Panc1 (cell line): Measurements from ENCODE around the gene STEAP3. TPM values are rescaled to one million over a fixed set of nuclear protein-coding genes. Genes with fewer than 3 reads are reported as not detected.

ENCODE experiments used
- ATAC-seq: fragments of 200-7000 bp; cut with Tn5 transposase; 2 replicates; pipeline ENCODE4 v1.9.1; 2020; ENCODE audit warnings: mild to moderate bottlenecking, moderate library complexity
- BruUV-seq: library from RNA; stranded (reverse); fragments of 400-500 nt; replicated peaks from 2 replicates; lab custom pipeline; 2021; lab: Mats Ljungman, UMichigan
- CTCF ChIA-PET: fragments of 300-600 bp; sonication (Branson Sonifier 250); formaldehyde crosslinking; loops from one replicate; lab custom pipeline; 2022; ENCODE audit warnings: antibody characterized with exemption; lab: Charles Lee
- POLR2A ChIA-PET: fragments of 300-600 bp; sonication (Branson Sonifier 250); formaldehyde crosslinking; loops from one replicate; lab custom pipeline; 2022; ENCODE audit warnings: antibody characterized with exemption; lab: Charles Lee
- DNase-seq: peaks from one replicate; pipeline ENCODE4 v3.0.0-alpha.2; 2010; ENCODE audit warnings: low read depth, low spot score
- H3K27ac ChIP-seq: 2 replicates; pipeline ENCODE4 v1.5.1; 2011; ENCODE audit warnings: mild to moderate bottlenecking, low read length, inconsistent platforms
- H3K27me3 ChIP-seq: fragments of 200-500 bp; sonication (Bioruptor generic); 2 replicates; pipeline ENCODE4 v1.6.0; 2014; ENCODE audit warnings: low read length, inconsistent platforms; ENCODE audit not compliant: control insufficient read depth, insufficient read depth
- H3K36me3 ChIP-seq: fragments of 200-500 bp; sonication (Bioruptor generic); 2 replicates; pipeline ENCODE4 v1.5.1; 2014; ENCODE audit warnings: inconsistent platforms, mild to moderate bottlenecking, low read length, moderate library complexity; ENCODE audit not compliant: control insufficient read depth, insufficient read depth
- H3K4me1 ChIP-seq: 2 replicates; pipeline ENCODE4 v1.5.1; 2011; ENCODE audit warnings: inconsistent platforms, mild to moderate bottlenecking, low read length, moderate library complexity; ENCODE audit not compliant: control insufficient read depth, insufficient read depth
- H3K4me3 ChIP-seq, 2 experiments: 2 replicates each; pipeline ENCODE4 v1.5.1; 2011 to 2012; ENCODE audit warnings: low read depth in 2 of 2, low read length in 2 of 2, mild to moderate bottlenecking in 2 of 2, inconsistent platforms in 1 of 2, moderate library complexity in 1 of 2
- H3K9me3 ChIP-seq: fragments of 200-500 bp; sonication (Bioruptor generic); 2 replicates; pipeline ENCODE4 v1.5.1; 2014; ENCODE audit warnings: low read depth, mild to moderate bottlenecking, inconsistent platforms, low read length, moderate library complexity; ENCODE audit not compliant: control insufficient read depth, insufficient read depth
- POLR2AphosphoS5 ChIP-seq: IDR thresholded peaks from 2 replicates; pipeline ENCODE4 v1.6.1; 2012; ENCODE audit warnings: mild to moderate bottlenecking, low read depth, low read length, moderate library complexity
- SIN3A ChIP-seq: IDR thresholded peaks from 2 replicates; pipeline ENCODE4 v1.6.1; 2012; ENCODE audit warnings: low read depth, mild to moderate bottlenecking, low read length, moderate library complexity, borderline replicate concordance; ENCODE audit not compliant: insufficient read depth
- TCF7L2 ChIP-seq: IDR thresholded peaks from 2 replicates; pipeline ENCODE4 v1.6.1; 2011; ENCODE audit warnings: mild to moderate bottlenecking, low read depth, low read length, inconsistent platforms
- in situ Hi-C: cut with HindIII; loops from 2 replicates; pipeline ENCODE4 v1.10.0; 2016; ENCODE audit warnings: low sequenced_read_pairs, low pct_unique_long_range_greater_than_20kb
- intact Hi-C: fragments of 100-400 bp; cut with micrococcal nuclease; formaldehyde crosslinking; loops from one replicate; pipeline ENCODE4 v1.10.0; 2022; ENCODE audit not compliant: unreplicated experiment
- total RNA-seq: library from RNA; stranded (reverse); gene quantifications from one replicate; pipeline ENCODE4 v1.2.1, GENCODE V29; 2021; ENCODE audit not compliant: unreplicated experiment
- TF ChIP-seq, protein P1 (sequence below), 2 experiments: IDR thresholded peaks; 2 replicates each; pipeline ENCODE4 v1.6.1; 2011 to 2012; ENCODE audit warnings: low read depth in 2 of 2, control low read depth in 1 of 2, low read length in 1 of 2, mild to moderate bottlenecking in 1 of 2, moderate library complexity in 1 of 2; ENCODE audit not compliant: insufficient read depth in 1 of 2
- TF ChIP-seq, protein P2 (sequence below): fragments of 450-650 bp; IDR thresholded peaks from 2 replicates; pipeline ENCODE4 v1.5.1; 2017; ENCODE audit warnings: mild to moderate bottlenecking

Gene STEAP3
- total RNA-seq, 1 experiment from 2014 or later: 44.8 TPM

DNA sequence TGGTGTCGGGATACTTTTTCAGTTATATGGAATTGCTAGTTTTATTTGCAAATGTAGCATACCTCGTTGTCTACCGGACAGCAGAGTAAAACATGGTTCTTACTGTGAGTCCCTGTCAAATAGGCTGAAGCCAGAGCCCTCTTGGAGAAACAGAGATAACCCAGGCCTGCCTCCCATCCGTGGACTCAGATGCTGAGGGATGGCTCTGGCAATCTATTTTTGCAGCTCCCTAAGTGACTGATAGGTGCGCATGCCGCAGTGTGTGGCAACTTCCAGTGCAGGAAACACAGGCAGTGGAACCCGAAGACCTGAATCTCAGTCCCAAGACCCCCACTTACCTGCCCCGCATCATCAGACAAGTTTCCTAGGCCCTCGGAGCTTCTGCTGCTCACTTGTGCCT, 33.6 kb downstream of the STEAP3 start:
- in situ Hi-C loops (no loop called here), intact Hi-C loops (no loop called here)
- ChIA-PET CTCF (no interaction called here), POLR2A (interaction anchor here (0.6 kb wide), 1 partner anchor 35 kb away, joined by 3 read pairs; no protein-coding TSS in a partner anchor)
- ATAC-seq (no peak), DNase-seq (no peak)
- TF ChIP-seq TCF7L2: no peak
- no peak for TF ChIP-seq POLR2AphosphoS5
- TF ChIP-seq, protein P1, sequence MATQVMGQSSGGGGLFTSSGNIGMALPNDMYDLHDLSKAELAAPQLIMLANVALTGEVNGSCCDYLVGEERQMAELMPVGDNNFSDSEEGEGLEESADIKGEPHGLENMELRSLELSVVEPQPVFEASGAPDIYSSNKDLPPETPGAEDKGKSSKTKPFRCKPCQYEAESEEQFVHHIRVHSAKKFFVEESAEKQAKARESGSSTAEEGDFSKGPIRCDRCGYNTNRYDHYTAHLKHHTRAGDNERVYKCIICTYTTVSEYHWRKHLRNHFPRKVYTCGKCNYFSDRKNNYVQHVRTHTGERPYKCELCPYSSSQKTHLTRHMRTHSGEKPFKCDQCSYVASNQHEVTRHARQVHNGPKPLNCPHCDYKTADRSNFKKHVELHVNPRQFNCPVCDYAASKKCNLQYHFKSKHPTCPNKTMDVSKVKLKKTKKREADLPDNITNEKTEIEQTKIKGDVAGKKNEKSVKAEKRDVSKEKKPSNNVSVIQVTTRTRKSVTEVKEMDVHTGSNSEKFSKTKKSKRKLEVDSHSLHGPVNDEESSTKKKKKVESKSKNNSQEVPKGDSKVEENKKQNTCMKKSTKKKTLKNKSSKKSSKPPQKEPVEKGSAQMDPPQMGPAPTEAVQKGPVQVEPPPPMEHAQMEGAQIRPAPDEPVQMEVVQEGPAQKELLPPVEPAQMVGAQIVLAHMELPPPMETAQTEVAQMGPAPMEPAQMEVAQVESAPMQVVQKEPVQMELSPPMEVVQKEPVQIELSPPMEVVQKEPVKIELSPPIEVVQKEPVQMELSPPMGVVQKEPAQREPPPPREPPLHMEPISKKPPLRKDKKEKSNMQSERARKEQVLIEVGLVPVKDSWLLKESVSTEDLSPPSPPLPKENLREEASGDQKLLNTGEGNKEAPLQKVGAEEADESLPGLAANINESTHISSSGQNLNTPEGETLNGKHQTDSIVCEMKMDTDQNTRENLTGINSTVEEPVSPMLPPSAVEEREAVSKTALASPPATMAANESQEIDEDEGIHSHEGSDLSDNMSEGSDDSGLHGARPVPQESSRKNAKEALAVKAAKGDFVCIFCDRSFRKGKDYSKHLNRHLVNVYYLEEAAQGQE (IDR thresholded peaks at IDR 0.05; ENCODE audit: insufficient read depth in 1 of 2, low read depth in 2 of 2, low read length in 1 of 2): no peak
- TF ChIP-seq, protein P2, sequence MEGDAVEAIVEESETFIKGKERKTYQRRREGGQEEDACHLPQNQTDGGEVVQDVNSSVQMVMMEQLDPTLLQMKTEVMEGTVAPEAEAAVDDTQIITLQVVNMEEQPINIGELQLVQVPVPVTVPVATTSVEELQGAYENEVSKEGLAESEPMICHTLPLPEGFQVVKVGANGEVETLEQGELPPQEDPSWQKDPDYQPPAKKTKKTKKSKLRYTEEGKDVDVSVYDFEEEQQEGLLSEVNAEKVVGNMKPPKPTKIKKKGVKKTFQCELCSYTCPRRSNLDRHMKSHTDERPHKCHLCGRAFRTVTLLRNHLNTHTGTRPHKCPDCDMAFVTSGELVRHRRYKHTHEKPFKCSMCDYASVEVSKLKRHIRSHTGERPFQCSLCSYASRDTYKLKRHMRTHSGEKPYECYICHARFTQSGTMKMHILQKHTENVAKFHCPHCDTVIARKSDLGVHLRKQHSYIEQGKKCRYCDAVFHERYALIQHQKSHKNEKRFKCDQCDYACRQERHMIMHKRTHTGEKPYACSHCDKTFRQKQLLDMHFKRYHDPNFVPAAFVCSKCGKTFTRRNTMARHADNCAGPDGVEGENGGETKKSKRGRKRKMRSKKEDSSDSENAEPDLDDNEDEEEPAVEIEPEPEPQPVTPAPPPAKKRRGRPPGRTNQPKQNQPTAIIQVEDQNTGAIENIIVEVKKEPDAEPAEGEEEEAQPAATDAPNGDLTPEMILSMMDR: no peak
- no peak for TF ChIP-seq SIN3A
- H3K9me3 ChIP-seq: no peaks in the 10 kb centered on the region
- no peaks in the 10 kb centered on the region for H3K27me3 ChIP-seq
- no TSS peak for BruUV-seq
- peaks cover 56% of the 10 kb centered on the region for H3K4me1 ChIP-seq
- H3K27ac ChIP-seq: peak overlapping the region; percentile 23; the same call in 1 of the 2 replicates
- H3K36me3 ChIP-seq: no peaks in the 10 kb centered on the region; the same call in 1 of the 2 replicates
- no peak overlapping the region for H3K4me3 ChIP-seq

DNA sequence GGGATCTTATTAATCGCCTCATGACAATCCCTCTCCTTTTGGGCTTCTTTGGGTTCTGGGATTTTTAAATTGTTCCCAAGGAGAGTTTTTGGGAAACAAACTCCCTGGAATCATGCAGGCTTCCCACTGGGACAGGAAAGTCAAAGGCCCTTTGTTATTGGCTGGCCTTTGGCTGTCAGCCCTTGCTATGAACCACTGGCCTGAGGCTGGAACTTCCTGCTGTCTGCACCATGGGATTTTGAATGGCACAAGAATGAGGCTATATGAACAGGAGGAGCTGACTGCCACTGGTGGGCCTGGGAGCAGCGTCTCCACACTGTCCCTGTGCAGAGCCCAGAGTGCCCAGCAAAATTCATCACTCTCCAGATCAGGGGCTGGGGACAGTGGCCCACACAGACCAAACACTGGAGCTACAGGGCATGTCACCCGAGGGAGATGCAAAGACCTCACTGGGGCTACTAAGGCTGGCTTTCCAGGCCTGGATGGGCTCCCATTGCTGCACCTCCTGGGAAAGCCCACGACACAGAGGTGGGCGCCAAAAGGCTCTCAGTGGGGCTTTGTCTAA, 35.7 kb downstream of the STEAP3 start:
- in situ Hi-C loops: no loop called here
- no peaks in the 10 kb centered on the region; the same call in 1 of the 2 replicates for H3K36me3 ChIP-seq
- POLR2A ChIA-PET: no interaction called here
- no peaks in the 10 kb centered on the region for H3K9me3 ChIP-seq
- no peak overlapping the region for H3K4me3 ChIP-seq
- H3K27me3 ChIP-seq: no peaks in the 10 kb centered on the region
- no TSS peak for BruUV-seq
- H3K4me1 ChIP-seq: peaks cover 37% of the 10 kb centered on the region
- H3K27ac ChIP-seq: peak overlapping the region; percentile 3; the same call in 1 of the 2 replicates
- ATAC-seq (no peak), DNase-seq (no peak)
- intact Hi-C loops: no loop called here
- TF ChIP-seq TCF7L2 (no peak), SIN3A (no peak), POLR2AphosphoS5 (no peak)
- TF ChIP-seq, protein P2: no peak
- TF ChIP-seq, protein P1 (IDR thresholded peaks at IDR 0.05; ENCODE audit: insufficient read depth in 1 of 2, low read depth in 2 of 2, low read length in 1 of 2): no peak
- CTCF ChIA-PET: no interaction called here
